GM21529 (cell line): Measurements from ENCODE around the gene PGBD5.

Source experiments
- ATAC-seq: cut with Tn5 transposase; IDR thresholded peaks from one replicate; pipeline ENCODE4 v1.9.1; 2021; ENCODE audit not compliant: unreplicated experiment

PGBD5 gene

DNA sequence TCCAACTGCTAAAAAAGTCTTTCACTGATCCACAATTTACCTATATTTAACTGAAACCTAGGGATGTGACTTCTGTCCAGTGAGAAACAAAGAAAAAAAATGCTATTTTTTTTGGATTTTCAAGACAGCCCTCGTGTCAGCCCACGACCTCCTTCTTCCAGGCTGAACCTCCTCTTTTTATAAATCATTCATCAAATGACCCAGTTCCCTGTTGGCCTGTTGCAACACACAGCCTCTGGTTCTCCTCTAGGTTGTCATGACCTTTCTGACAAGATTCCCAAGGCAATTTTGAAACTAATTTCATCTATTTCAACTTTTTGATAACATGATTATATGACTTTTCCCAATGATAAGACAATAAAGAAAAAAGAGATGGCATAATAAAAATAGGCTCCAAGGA is 74.6 kb downstream of the PGBD5 start:
- no peak for ATAC-seq

DNA sequence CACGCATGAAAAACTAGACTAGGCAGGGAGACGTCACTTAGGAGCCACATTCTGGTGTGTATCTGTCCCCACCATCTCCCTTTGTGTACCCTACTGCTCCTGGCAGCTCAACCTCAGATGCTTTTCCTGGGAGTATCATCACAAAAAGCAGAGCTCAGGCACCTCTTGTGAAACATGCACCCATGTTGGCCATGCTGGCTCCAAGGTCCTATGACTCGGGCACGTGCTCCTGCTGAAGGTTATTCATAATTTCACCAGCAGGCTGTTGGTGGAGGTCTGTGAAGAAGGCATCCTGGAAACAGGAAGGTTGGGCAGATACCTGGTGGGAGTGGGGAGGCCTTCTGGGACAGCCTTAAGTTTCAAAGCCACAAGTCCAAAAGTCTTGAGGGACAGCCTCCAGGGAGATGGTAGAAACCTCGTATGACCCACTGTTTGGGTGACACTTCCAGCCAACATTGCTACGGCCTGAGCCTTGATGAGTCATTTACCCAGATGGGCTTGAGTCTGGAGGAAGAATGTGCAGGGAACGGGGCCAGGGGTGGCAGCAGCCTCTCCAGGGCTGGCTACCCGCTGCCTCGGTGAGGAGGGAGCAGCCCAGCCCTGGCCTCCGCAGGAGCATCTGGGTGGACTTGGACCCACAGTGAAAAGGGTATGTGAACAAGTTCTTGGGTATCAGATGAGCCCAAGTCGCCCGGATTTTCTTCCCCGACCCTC is 75.8 kb downstream of the PGBD5 start:
- ATAC-seq = no peak

DNA sequence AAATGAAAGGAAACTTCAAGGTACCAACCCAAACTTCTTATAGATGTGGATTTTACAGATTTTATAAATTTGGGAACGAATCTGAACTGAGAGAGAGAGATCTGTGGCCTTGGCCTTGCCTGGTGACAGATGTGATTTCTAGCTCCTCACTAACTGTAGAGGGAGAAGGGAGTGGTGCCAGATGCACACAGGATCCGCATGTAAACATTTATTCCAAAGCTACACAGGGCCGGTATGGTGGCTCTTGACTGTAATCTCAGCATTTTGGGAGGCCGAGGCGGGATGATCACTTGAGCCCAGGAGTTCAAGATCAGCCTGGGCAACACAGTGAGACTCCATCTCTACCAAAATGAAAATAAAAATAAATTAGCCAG is 77.1 kb downstream of the PGBD5 start:
- ATAC-seq = no peak

DNA sequence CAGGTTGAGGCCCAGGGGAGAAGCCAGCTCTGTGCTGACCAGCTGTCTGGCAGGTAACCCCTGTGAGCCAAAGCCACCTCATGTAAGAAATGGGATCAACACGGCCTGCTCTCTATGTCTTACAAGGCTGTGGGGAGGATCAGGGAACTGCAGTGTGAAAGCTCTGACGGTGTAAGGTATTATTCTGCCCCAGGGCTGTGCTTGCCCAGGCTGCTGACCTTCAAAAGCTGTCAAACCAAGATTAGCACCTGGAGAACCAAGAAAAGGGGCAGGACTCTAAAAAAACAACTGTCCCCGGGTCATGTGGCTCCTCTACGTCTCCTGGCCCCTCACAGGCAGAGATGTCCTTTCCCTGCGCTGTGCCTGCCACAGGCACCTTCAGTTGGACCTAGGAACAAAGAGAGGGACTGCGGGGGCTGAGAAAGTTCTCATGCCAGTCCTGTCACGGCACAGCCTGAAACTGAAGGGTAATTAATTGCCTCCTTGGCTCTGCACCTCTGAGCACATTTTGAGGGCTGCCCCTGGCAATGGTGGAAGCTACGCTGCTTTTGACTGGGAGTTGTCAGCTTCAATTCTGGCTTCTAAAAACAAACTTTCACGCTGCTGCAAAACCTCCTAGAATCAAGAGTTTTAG is 77.6 kb downstream of the PGBD5 start:
- ATAC-seq = no peak

DNA sequence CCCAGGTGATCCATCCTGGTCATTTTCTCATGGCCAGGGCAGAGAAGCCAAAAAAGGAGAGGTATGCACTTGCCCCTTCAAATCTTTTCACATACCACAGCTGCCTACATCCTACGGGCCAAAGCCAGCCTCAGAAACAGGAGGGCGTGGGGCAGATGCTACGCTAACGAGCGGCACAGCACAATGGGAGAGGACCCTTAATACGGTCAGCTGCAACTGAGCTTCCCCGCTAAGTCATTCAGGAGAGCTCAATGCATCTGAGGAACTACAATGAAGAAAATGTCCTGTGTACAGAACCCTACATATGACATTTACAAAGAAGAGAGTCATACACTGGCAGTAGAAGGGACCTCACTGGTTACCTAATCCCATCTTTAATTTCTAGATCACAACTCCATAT is 78.2 kb downstream of the PGBD5 start:
- ATAC-seq = no peak

DNA sequence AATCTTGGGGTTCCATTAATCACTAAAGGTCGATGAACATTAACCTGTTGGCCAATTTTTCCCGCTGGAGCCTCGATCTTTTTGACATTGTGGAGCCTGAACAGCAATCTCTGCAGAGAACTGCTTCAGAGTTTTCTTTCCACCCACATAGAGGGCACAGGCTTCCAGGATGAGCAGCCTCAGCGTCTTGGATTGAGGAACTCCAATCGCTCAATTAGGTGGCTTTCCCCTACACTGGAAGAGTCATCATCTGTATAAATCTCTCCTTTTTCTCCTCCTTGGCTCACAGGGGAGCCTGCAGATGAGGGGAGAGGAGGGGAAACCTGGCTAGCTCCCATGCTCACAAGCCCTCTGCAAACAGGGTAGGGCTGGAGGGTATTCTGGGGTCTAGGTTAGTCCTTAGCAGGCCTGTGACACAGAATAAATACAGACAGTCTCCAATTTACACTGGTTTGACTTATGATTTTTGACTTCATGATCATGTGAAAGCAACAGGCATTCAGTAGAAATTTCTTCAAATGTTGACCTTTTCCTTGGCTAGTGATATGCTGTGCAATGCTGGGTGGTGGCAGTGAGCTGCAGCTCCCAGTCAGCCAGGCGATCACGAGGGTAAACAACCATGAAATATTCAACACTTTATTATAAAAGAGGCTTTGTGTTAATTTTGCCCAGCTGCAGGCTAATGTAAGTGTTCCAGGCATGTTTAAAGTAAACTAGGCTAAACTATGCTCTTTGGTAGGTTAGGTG is 80.8 kb downstream of the PGBD5 start:
- ATAC-seq = no peak

DNA sequence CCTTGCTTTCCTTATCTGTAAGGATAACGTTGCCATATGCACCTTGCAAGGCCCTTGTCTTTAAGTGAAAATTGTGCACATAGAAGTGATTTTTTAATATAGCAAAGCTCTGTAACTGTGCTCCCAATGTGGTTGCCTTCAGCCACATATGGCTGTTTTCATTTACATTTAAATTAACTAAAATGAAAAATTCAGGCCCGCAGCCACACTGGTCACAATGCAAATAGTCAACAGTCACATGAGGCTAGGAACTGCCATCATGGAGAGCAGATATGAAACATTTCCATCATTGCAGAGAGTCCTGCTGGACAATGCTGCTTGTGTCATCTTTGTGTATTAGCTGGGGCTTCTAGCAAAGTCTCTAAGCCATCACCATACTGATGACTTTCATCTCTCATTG is 83.4 kb downstream of the PGBD5 start:
- ATAC-seq = no peak

DNA sequence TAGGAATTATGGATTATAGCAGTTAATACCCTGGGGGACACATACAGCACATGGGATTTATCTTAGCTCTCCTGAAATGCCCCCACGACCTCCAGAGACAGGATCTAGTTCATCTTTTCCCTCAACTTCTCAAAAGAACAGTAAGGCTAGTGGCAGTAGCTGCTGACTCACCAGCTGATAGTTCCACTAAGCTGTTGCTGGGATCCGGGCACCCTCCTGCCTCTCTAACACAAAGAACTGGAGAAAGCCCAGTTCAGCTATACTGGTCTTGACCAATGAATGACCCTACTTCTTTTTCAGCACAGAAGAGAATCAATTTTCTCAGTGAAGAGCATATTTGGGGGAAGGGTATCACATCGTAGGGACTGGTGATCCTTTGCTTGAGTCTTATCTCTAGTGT is 84.1 kb downstream of the PGBD5 start:
- no peak for ATAC-seq

DNA sequence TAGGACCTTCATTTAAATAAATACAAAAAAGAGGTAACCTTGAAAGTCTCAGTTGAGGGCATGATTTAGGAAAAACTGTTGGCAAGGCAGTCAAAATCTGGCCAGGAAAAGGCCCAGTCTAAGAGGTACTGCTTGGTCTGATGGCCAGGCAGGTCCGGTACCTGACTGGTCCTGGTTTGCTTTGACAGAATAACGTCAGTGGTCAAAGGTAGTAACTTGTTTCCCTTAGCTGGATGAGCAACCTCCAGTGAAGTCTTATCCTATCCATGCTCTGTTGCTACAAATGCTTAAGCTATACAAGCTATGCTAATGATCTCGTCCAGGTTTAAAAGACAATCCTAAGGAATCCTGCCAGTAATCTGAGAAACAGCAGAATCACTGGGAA is 85.0 kb downstream of the PGBD5 start:
- ATAC-seq = no peak

DNA sequence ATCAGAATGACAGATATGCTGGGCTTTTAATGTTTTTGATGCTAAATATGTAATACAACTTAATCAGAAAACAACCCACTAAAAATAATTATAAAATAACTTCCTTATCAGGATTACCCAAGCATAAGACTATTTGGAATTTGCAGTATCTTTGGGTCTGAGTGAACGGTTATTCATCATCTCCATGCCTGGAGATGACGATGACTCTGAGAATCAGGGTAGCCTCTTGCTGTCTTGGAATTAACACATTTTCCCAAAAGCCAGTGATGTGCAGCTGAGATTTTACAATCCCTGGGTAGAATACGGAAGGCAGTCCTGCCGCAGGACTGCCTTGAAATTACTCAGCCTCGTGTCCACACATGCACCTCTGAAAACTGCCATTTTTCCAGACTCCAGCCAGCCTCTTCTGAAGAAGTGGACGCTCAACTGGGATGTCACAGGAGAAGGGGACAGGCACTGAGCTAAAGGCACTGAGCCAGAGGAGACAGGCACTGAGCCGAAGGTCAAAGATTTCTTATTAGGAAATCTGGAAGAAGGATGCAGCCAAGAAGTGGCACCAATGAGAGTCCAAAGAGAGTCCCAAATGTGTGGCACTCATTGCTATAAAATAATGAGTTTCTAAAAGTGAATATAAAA is 85.5 kb downstream of the PGBD5 start:
- no peak for ATAC-seq

DNA sequence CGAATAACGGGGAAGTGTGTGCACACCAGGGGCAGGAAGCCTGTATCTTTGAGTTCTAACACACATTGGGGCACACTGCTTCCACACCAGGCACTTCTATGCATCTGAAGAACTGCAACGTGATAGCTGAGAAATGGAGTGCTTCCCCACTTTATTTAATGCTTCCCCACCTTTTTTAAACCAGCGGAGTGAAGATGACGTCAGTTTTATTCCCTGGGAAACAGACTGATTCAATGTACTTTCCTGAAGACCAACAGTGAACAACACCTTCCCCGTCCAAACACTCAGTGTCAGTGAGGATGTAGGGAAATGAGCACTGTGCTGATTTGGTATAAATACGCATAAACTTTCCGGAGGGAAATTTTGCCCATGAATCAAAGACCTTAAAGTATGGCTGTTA is 87.1 kb downstream of the PGBD5 start:
- no peak for ATAC-seq

DNA sequence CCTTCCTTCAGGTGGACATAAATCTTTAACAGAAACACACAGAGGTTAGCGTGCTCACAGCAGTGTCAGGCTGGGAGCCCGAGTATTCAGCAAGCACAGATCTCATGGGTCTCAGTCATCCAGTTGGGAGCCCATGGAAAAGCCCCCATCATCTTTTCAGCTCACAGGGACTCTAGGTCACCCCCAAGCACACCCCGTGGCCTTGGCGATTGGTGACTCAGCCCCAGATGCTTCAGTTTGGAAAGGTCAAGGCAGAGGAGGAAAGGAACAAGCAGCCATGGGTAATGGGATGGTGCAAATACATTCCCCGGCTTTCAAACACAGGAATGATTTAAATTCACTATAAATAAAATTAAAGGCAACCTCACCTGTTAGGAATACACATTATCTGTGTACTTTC is 88.9 kb downstream of the PGBD5 start:
- no peak for ATAC-seq

DNA sequence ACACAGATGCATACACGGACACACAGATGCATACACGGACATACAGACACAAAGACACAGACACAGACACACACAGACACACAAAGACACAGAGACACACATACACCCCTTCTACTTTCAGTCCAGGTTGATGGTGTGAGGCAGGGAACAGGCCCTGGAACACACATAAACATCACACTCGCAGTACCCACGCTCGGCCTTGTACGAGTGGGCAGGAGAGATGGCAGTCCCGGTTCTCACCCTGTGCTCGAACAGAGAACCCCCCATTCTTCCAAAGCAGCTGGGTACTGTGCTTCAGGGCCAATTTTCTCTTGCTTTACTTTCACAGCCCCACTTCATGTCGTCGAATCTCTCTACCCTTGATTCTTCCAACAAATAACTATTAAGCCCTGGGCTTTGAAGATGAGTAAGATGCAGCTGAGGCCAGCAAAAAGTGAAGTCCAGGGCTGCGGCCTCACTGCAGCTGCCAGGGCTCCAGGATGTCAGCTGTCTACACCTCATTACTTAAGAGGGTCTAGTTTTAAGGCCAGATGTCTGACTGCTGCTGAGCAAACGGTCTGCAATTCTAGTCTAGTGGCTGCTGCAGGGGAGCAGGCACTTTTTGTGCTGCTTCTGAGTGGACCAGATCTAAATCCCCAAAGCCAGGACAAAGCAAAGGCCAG is 90.1 kb downstream of the PGBD5 start:
- no peak for ATAC-seq

DNA sequence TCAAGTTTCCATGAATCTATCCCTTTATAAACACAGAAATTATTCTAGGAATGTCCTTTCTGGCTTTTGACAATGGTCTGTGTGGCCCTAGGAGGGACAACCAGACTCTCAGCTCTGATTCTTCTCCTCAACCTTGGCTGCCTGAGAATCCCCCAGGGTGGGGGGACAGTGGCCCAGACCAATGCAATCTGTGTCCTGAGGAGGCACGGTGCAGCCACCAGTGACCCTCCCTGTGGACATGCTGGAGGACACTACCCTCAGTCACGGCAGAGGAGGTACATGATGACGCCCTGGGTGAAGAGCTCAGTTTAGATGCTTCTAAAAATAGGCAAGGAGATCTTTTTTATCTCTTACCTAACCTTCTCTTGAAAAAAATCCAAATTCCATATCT is 91.7 kb downstream of the PGBD5 start:
- no peak for ATAC-seq

DNA sequence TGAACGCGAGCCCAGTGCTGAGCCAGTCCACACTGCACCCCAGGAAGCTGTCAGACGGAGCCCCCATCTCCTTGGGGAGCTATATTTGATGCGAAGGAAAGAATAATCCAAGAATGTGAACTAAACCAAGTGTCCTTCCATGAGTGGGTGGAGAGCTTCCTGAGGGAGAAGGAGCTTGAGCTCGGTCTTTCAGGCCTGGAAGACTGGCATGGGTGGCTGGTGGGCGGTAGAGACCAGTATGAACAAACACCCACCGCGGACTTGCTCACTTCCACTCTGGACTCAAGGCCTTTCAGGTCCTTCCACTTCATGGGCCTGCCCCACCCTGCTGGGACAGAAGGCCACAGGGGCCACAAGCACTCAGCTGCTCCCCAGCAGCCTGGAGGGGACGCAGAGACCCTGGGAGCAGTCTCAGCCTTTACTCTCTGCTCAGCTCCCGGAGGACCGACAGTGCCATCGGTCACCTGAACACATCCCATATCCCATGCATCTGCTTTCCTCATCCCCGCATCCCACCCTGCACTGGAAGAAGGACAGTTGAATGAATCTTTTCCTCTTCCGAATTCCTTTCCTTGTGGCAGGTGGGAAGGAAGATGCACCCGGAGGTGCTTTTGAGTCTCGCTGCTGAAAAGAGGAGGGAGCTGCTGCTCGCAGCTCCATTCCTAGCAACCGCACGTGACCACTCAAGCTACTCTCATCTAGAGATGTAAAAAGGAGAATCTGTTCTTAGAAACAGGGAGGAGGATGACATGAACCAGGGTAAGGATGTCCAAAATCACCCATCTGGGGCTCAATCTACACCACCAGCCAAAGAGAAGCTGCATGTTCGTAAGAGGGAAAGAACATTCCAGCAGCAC is 92.3 kb downstream of the PGBD5 start:
- ATAC-seq = no peak

DNA sequence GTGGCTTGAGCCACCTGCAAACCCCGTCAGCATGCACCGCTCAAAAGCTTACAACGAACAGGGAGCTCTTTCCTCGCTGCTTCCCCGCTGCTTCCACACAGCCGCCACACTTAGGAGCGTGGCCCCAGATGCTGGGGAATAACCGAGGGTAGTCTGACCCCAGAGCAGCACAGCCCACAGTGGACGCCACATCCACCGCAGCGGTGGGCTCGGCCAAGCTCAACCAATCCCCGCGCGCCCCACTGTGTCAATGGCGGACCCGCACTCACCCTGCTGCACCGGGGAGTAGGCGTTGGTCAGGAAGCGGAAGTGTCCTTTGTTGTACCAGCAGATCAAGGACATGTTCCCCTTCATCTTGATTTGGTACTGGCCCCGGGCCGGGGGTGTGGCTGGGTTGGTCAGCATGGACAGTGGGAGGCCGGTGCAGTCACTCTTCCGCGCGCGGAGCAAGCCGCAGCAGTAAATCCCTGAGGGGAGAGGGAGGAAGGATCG is 93.5 kb downstream of the PGBD5 start:
- no peak for ATAC-seq

DNA sequence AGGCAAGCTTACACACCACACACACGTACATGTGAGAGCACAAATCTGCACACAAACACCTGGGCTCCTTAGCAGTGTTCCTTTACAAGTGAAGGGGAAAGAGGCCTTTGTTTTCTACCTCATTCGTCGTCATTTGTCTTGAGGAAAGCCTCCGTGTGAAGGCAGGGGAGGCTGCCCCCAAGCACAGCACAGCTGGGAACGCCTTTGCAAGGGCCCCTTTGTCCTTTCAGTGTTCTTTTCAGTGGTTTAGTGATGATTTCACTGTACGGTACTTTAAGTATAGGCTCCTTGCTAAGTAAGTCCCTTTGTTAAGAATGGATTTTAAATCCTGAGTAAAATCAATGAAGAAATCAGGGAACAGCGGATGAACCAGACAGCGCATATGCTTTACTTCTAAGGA is 94.1 kb downstream of the PGBD5 start:
- no peak for ATAC-seq

DNA sequence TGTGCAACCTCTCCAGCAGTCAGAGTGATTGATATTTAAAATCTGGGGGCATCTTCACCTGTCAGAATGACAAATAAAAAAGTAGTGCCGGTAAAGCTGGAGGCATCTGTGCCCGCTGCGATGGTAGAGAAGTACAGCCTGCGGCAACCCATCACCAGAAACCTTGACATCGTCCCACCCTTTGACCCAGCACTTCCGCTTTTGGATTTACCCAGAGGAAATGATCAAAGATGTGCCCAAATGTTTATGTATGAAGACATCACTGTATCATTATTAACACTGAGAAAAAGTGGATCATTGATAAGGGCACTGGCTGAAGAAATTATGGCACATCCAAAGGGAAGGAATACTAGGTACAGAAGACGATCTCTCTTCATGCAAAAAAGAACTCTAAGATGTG is 96.0 kb downstream of the PGBD5 start:
- ATAC-seq = no peak

DNA sequence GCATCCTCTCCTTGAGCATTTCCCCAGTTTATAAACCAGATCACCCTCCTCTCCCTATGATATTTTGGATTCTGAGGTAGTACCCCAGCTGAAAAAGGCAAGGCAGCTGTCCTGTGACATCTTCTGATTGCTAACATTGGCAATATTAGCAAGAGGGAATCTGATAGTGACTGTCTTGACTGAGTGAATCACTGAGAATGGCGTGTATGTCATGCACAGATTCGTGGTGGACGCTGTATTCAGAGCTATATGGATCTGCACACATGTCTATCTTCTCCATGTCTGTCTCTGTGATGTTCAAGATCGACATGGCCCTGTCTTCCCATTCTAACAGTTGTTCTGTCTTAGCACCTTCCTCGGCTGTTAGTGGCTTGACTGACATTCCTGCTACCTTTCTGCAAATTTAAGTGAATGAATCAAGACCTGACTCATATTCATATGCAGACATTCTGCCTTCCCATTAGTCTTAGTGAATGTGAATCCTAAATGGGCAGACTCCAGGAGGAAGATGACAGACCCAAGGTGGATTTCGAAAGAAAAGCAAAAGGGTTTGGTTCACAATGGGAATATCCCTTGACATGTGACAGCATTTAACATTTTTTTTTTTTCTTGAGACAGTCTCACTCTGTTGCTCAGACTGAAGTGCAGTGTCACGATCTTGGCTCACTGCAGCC is 97.7 kb downstream of the PGBD5 start:
- ATAC-seq = no peak

DNA sequence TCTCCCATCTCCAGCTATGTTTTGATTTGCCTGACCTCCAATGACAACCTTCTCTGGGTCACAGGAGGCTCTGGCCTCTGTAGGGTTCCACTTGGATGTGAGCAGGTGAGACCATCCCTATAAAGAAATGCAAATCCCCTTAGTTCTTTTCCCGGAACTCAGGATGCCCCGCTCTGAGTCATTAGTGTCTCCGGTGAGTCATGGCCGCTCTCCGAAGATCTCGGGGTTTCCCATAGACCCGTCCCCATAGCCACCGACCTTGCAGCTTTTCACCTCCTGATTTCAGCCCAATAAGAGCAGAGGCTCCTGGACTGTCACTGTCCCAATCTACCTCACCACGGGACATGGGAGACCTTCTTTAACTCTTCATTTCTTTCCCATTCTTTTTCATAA is 98.2 kb downstream of the PGBD5 start:
- peak; percentile 68 for ATAC-seq
